ENCODE data around the gene SLX1A.
"Not testable (repeated sequence)": the region's sequence is repeated elsewhere in the genome, so short reads cannot be mapped to it uniquely, and the experiment has no call there.

Gene SLX1A

GRCh38 chr16:30183233-30184095, 10.2 kb upstream of the SLX1A start, which contains the start of gene CORO1A:
Gene CORO1A (plus strand): TSS chr16:30183602. CDS start chr16:30185210, 1,608 bp downstream.
- Histone ChIP-seq H3K27ac (peak within 1 kb of the TSS; percentile 90), H3K4me1 (peaks cover 43% of the 10 kb centered on the region)
- TF ChIP-seq Cebpa-rat (IDR thresholded peaks at IDR 0.05), result no peak

GRCh38 chr16:30184096-30184890, 9.4 kb upstream of the SLX1A start:
- H3K27ac ChIP-seq, result peak overlapping the region; percentile 90
- no peaks in the 10 kb centered on the region for H3K9me3 ChIP-seq
- H3K9ac ChIP-seq, result peak overlapping the region; percentile 85
- H3K4me1 ChIP-seq, result peaks cover 43% of the 10 kb centered on the region
- peaks cover 15% of the 10 kb centered on the region for H3K36me3 ChIP-seq
- H3K27me3 ChIP-seq, result no peaks in the 10 kb centered on the region
- TF ChIP-seq Cebpa-rat (IDR thresholded peaks at IDR 0.05), result no peak
- peak overlapping the region; percentile 99 for H3K4me2 ChIP-seq
- no peaks in the 10 kb centered on the region for H4K20me1 ChIP-seq
- peak overlapping the region; percentile 95 for H3K4me3 ChIP-seq

More at GRCh38 chr16:30183233-30184095, 10.2 kb upstream of the SLX1A start, which contains the start of gene CORO1A:
- Histone ChIP-seq H3K4me2 (peak within 1 kb of the TSS; percentile 99), H3K27me3 (no peaks in the 10 kb centered on the region), H3K36me3 (peaks cover 15% of the 10 kb centered on the region), H4K20me1 (no peaks in the 10 kb centered on the region), H3K4me3 (peak within 1 kb of the TSS; percentile 95), H3K9me3 (no peaks in the 10 kb centered on the region), H3K9ac (peak within 1 kb of the TSS; percentile 85)

GRCh38 chr16:30184891-30185682, 8.6 kb upstream of the SLX1A start:
- Histone ChIP-seq H3K27me3 (no peaks in the 10 kb centered on the region), H3K4me3 (peak overlapping the region; percentile 95), H3K36me3 (peaks cover 15% of the 10 kb centered on the region), H3K4me1 (peaks cover 43% of the 10 kb centered on the region), H3K9me3 (no peaks in the 10 kb centered on the region), H3K4me2 (peak overlapping the region; percentile 99), H3K27ac (peak overlapping the region; percentile 90), H4K20me1 (no peaks in the 10 kb centered on the region), H3K9ac (peak overlapping the region; percentile 85)
- no peak for TF ChIP-seq Cebpa-rat (IDR thresholded peaks at IDR 0.05)

GRCh38 chr16:30185683-30186421, 7.8 kb upstream of the SLX1A start:
- Histone ChIP-seq H4K20me1 (no peaks in the 10 kb centered on the region), H3K27ac (peak overlapping the region; percentile 90), H3K4me2 (peak overlapping the region; percentile 99), H3K27me3 (no peaks in the 10 kb centered on the region), H3K36me3 (peaks cover 15% of the 10 kb centered on the region), H3K4me1 (peaks cover 43% of the 10 kb centered on the region), H3K4me3 (peak overlapping the region; percentile 95), H3K9ac (peak overlapping the region; percentile 85), H3K9me3 (no peaks in the 10 kb centered on the region)
- peak; percentile 68; the same call in 1 of the 2 replicates for TF ChIP-seq Cebpa-rat (IDR thresholded peaks at IDR 0.05)

GRCh38 chr16:30186444-30186781, 7.3 kb upstream of the SLX1A start:
- peak overlapping the region; percentile 95 for H3K4me3 ChIP-seq
- H3K4me1 ChIP-seq, result peaks cover 43% of the 10 kb centered on the region
- peak overlapping the region; percentile 90 for H3K27ac ChIP-seq
- H4K20me1 ChIP-seq, result no peaks in the 10 kb centered on the region
- no peaks in the 10 kb centered on the region for H3K9me3 ChIP-seq
- peaks cover 15% of the 10 kb centered on the region for H3K36me3 ChIP-seq
- H3K27me3 ChIP-seq, result no peaks in the 10 kb centered on the region
- peak overlapping the region; percentile 85 for H3K9ac ChIP-seq
- peak overlapping the region; percentile 99 for H3K4me2 ChIP-seq
- no peak for TF ChIP-seq Cebpa-rat (IDR thresholded peaks at IDR 0.05)

- no peaks in the 10 kb centered on the region for H4K20me1 ChIP-seq
- H3K4me2 ChIP-seq, result peak overlapping the region; percentile 99
- peaks cover 43% of the 10 kb centered on the region for H3K4me1 ChIP-seq
- no peaks in the 10 kb centered on the region for H3K27me3 ChIP-seq
- TF ChIP-seq Cebpa-rat (IDR thresholded peaks at IDR 0.05), result no peak
- H3K36me3 ChIP-seq, result peaks cover 15% of the 10 kb centered on the region
- peak overlapping the region; percentile 95 for H3K4me3 ChIP-seq
- no peaks in the 10 kb centered on the region for H3K9me3 ChIP-seq
- peak overlapping the region; percentile 85 for H3K9ac ChIP-seq
- peak overlapping the region; percentile 90 for H3K27ac ChIP-seq
Observed at GRCh38 chr16:30186782-30187555, 6.7 kb upstream of the SLX1A start.

GRCh38 chr16:30187556-30187865, 6.2 kb upstream of the SLX1A start:
- no peaks in the 10 kb centered on the region for H3K27me3 ChIP-seq
- H3K9me3 ChIP-seq, result no peaks in the 10 kb centered on the region
- peak overlapping the region; percentile 99 for H3K4me2 ChIP-seq
- no peak overlapping the region for H3K27ac ChIP-seq
- H3K4me1 ChIP-seq, result peaks cover 40% of the 10 kb centered on the region
- peaks cover 15% of the 10 kb centered on the region for H3K36me3 ChIP-seq
- H3K4me3 ChIP-seq, result no peak overlapping the region
- TF ChIP-seq Cebpa-rat (IDR thresholded peaks at IDR 0.05), result no peak
- H3K9ac ChIP-seq, result no peak overlapping the region
- H4K20me1 ChIP-seq, result no peaks in the 10 kb centered on the region

- no peak for TF ChIP-seq Cebpa-rat (IDR thresholded peaks at IDR 0.05)
- H3K36me3 ChIP-seq, result peaks cover 15% of the 10 kb centered on the region
- H4K20me1 ChIP-seq, result no peaks in the 10 kb centered on the region
- H3K4me3 ChIP-seq, result no peak overlapping the region
- H3K4me1 ChIP-seq, result peaks cover 36% of the 10 kb centered on the region
- no peaks in the 10 kb centered on the region for H3K9me3 ChIP-seq
- no peak overlapping the region for H3K4me2 ChIP-seq
- no peaks in the 10 kb centered on the region for H3K27me3 ChIP-seq
- H3K27ac ChIP-seq, result no peak overlapping the region
- no peak overlapping the region for H3K9ac ChIP-seq
Observed at GRCh38 chr16:30187971-30188561, 5.6 kb upstream of the SLX1A start.

- Histone ChIP-seq H3K4me1 (peaks cover 14% of the 10 kb centered on the region), H3K36me3 (peaks cover 15% of the 10 kb centered on the region)
- H3K9ac ChIP-seq, H3K4me3 ChIP-seq, H3K4me2 ChIP-seq, H3K9me3 ChIP-seq, H4K20me1 ChIP-seq, H3K27me3 ChIP-seq, H3K27ac ChIP-seq: not testable (repeated sequence)
Observed at GRCh38 chr16:30191158-30191557, 2.5 kb upstream of the SLX1A start.

- H3K9me3 ChIP-seq, H3K9ac ChIP-seq, H3K27me3 ChIP-seq, H3K4me1 ChIP-seq, H3K4me2 ChIP-seq, H3K27ac ChIP-seq, H3K36me3 ChIP-seq, H3K4me3 ChIP-seq, H4K20me1 ChIP-seq: not testable (repeated sequence)
Observed at GRCh38 chr16:30193098-30193497, 577 bp upstream of the SLX1A start.

- not testable (repeated sequence) for H3K4me1 ChIP-seq, H3K36me3 ChIP-seq, H4K20me1 ChIP-seq, H3K9me3 ChIP-seq, H3K27ac ChIP-seq, H3K27me3 ChIP-seq, H3K9ac ChIP-seq
- H3K4me3 ChIP-seq, result peak overlapping the region; percentile 62
- peak overlapping the region; percentile 74 for H3K4me2 ChIP-seq
Observed at GRCh38 chr16:30194172-30194925, 674 bp downstream of the SLX1A start.
